Neural cell (in vitro differentiated cells): Measurements from ENCODE around the gene ATF1.

ENCODE experiments used
- EP300 ChIP-seq: fragments of 450-650 bp; conservative IDR thresholded peaks from 2 replicates; pipeline ENCODE4 v1.6.1; 2014; ENCODE audit warnings: antibody characterized with exemption, mild to moderate bottlenecking, moderate library complexity; ENCODE audit not compliant: poor library complexity, severe bottlenecking
- EZH2 ChIP-seq: fragments of 200-600, 300-800 bp; shearing (Covaris generic), sonication (generic); IDR thresholded peaks from 2 replicates; pipeline ENCODE4 v1.6.1; 2014; ENCODE audit warnings: antibody characterized with exemption, low read length, borderline replicate concordance, mild to moderate bottlenecking; ENCODE audit not compliant: insufficient read depth, poor library complexity, severe bottlenecking
- MXI1 ChIP-seq: fragments of 450-650 bp; conservative IDR thresholded peaks from 2 replicates; pipeline ENCODE4 v1.6.1; 2014; ENCODE audit warnings: antibody characterized with exemption, mild to moderate bottlenecking; ENCODE audit not compliant: poor library complexity, severe bottlenecking
- POLR2AphosphoS5 ChIP-seq: IDR thresholded peaks from 2 replicates; pipeline ENCODE4 v1.6.1; 2012
- SMC3 ChIP-seq: fragments of 450-650 bp; conservative IDR thresholded peaks from 2 replicates; pipeline ENCODE4 v1.6.1; 2014; ENCODE audit warnings: antibody characterized with exemption, mild to moderate bottlenecking, moderate library complexity; ENCODE audit not compliant: poor library complexity
- TAF1 ChIP-seq: IDR thresholded peaks from 2 replicates; pipeline ENCODE4 v1.6.1; 2012; ENCODE audit warnings: low read depth
- TF ChIP-seq, protein P1 (sequence below): fragments of 450-650 bp; IDR thresholded peaks from 2 replicates; pipeline ENCODE4 v1.5.1; 2014; ENCODE audit warnings: antibody characterized with exemption, mild to moderate bottlenecking, moderate library complexity; ENCODE audit not compliant: poor library complexity, severe bottlenecking
- TF ChIP-seq, protein P2 (sequence below): IDR thresholded peaks from 2 replicates; pipeline ENCODE4 v1.6.1; 2012; ENCODE audit warnings: borderline replicate concordance

- no peak for TF ChIP-seq POLR2AphosphoS5
- TF ChIP-seq, protein P1, sequence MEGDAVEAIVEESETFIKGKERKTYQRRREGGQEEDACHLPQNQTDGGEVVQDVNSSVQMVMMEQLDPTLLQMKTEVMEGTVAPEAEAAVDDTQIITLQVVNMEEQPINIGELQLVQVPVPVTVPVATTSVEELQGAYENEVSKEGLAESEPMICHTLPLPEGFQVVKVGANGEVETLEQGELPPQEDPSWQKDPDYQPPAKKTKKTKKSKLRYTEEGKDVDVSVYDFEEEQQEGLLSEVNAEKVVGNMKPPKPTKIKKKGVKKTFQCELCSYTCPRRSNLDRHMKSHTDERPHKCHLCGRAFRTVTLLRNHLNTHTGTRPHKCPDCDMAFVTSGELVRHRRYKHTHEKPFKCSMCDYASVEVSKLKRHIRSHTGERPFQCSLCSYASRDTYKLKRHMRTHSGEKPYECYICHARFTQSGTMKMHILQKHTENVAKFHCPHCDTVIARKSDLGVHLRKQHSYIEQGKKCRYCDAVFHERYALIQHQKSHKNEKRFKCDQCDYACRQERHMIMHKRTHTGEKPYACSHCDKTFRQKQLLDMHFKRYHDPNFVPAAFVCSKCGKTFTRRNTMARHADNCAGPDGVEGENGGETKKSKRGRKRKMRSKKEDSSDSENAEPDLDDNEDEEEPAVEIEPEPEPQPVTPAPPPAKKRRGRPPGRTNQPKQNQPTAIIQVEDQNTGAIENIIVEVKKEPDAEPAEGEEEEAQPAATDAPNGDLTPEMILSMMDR = no peak
- TF ChIP-seq SMC3 = no peak
- no peak for TF ChIP-seq TAF1
- TF ChIP-seq EZH2 = no peak
- TF ChIP-seq, protein P2, sequence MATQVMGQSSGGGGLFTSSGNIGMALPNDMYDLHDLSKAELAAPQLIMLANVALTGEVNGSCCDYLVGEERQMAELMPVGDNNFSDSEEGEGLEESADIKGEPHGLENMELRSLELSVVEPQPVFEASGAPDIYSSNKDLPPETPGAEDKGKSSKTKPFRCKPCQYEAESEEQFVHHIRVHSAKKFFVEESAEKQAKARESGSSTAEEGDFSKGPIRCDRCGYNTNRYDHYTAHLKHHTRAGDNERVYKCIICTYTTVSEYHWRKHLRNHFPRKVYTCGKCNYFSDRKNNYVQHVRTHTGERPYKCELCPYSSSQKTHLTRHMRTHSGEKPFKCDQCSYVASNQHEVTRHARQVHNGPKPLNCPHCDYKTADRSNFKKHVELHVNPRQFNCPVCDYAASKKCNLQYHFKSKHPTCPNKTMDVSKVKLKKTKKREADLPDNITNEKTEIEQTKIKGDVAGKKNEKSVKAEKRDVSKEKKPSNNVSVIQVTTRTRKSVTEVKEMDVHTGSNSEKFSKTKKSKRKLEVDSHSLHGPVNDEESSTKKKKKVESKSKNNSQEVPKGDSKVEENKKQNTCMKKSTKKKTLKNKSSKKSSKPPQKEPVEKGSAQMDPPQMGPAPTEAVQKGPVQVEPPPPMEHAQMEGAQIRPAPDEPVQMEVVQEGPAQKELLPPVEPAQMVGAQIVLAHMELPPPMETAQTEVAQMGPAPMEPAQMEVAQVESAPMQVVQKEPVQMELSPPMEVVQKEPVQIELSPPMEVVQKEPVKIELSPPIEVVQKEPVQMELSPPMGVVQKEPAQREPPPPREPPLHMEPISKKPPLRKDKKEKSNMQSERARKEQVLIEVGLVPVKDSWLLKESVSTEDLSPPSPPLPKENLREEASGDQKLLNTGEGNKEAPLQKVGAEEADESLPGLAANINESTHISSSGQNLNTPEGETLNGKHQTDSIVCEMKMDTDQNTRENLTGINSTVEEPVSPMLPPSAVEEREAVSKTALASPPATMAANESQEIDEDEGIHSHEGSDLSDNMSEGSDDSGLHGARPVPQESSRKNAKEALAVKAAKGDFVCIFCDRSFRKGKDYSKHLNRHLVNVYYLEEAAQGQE = no peak
- TF ChIP-seq EP300 = no peak
- no peak for TF ChIP-seq MXI1
These were observed 22.8 kb downstream of the ATF1 start for GRCh38 chr12:50786498-50787231.
